Muscle layer of colon (tissue), 2 donors: ENCODE results near the gene CNGB1.
A peak's percentile ranks its signal among the peaks of the same experiment; 100 is the strongest.

Source experiments
- H3K27ac ChIP-seq: one replicate; pipeline ENCODE4 v1.7.0; 2013; ENCODE audit warnings: low read depth, mild to moderate bottlenecking, low read length, moderate library complexity
- H3K27me3 ChIP-seq, 2 donors: one replicate each; pipeline ENCODE4 v1.7.0; 2013; ENCODE audit warnings: low read length in 2 of 2, mild to moderate bottlenecking in 2 of 2; ENCODE audit not compliant: insufficient read depth in 2 of 2, control insufficient read depth in 1 of 2
- H3K36me3 ChIP-seq: one replicate; pipeline ENCODE4 v1.7.0; 2013; ENCODE audit warnings: mild to moderate bottlenecking, low read length; ENCODE audit not compliant: insufficient read depth
- H3K4me1 ChIP-seq: one replicate; pipeline ENCODE4 v1.7.0; 2013; ENCODE audit warnings: mild to moderate bottlenecking, low read length; ENCODE audit not compliant: insufficient read depth
- H3K4me3 ChIP-seq, 2 donors: one replicate each; pipeline ENCODE4 v1.7.0; 2013; ENCODE audit warnings: low read length in 2 of 2, low read depth in 1 of 2, mild to moderate bottlenecking in 1 of 2, moderate library complexity in 1 of 2
- H3K9ac ChIP-seq: one replicate; pipeline ENCODE4 v1.7.0; 2013; ENCODE audit warnings: low read length
- H3K9me3 ChIP-seq: one replicate; pipeline ENCODE4 v1.7.0; 2013; ENCODE audit warnings: mild to moderate bottlenecking, low read length
- donor health status: abdominal sarcoma.
- donor health status: Adenocarcinoma of cecum.

Gene CNGB1

GRCh38 chr16:57995721-57996405 is 24.9 kb upstream of the CNGB1 start:
- H3K27me3 ChIP-seq = no peaks in the 10 kb centered on the region
- H3K27ac ChIP-seq = no peak overlapping the region
- H3K4me1 ChIP-seq = peaks cover 12% of the 10 kb centered on the region
- H3K9ac ChIP-seq = no peak overlapping the region
- no peak overlapping the region for H3K4me3 ChIP-seq
- no peaks in the 10 kb centered on the region for H3K9me3 ChIP-seq
- peaks cover 42% of the 10 kb centered on the region for H3K36me3 ChIP-seq

GRCh38 chr16:57994778-57995177 is 23.9 kb upstream of the CNGB1 start:
- H3K9ac ChIP-seq = no peak overlapping the region
- no peak overlapping the region for H3K4me3 ChIP-seq
- no peaks in the 10 kb centered on the region for H3K27me3 ChIP-seq
- H3K36me3 ChIP-seq = peaks cover 42% of the 10 kb centered on the region
- no peaks in the 10 kb centered on the region for H3K9me3 ChIP-seq
- no peak overlapping the region for H3K27ac ChIP-seq
- H3K4me1 ChIP-seq = peaks cover 12% of the 10 kb centered on the region

- H3K4me1 ChIP-seq = peaks cover 8% of the 10 kb centered on the region
- H3K27ac ChIP-seq = no peak overlapping the region
- H3K9me3 ChIP-seq = no peaks in the 10 kb centered on the region
- peaks cover 42% of the 10 kb centered on the region for H3K36me3 ChIP-seq
- H3K9ac ChIP-seq = no peak overlapping the region
- no peak overlapping the region for H3K4me3 ChIP-seq
- no peaks in the 10 kb centered on the region for H3K27me3 ChIP-seq
Observed at GRCh38 chr16:57994361-57994760, 23.4 kb upstream of the CNGB1 start.

- Histone ChIP-seq H3K36me3 (peaks cover 42% of the 10 kb centered on the region), H3K27ac (no peak overlapping the region)
Observed at GRCh38 chr16:57993897-57994296, 23.0 kb upstream of the CNGB1 start.

GRCh38 chr16:57993438-57993837 is 22.5 kb upstream of the CNGB1 start:
- no peaks in the 10 kb centered on the region for H3K27me3 ChIP-seq
- no peak overlapping the region for H3K4me3 ChIP-seq
- peaks cover 42% of the 10 kb centered on the region for H3K36me3 ChIP-seq
- H3K27ac ChIP-seq = no peak overlapping the region
- H3K4me1 ChIP-seq = no peaks in the 10 kb centered on the region
- H3K9me3 ChIP-seq = no peaks in the 10 kb centered on the region
- no peak overlapping the region for H3K9ac ChIP-seq

More at GRCh38 chr16:57993897-57994296, 23.0 kb upstream of the CNGB1 start:
- H3K4me3 ChIP-seq = no peak overlapping the region
- H3K9me3 ChIP-seq = no peaks in the 10 kb centered on the region
- peaks cover 3% of the 10 kb centered on the region for H3K4me1 ChIP-seq
- H3K27me3 ChIP-seq = no peaks in the 10 kb centered on the region
- no peak overlapping the region for H3K9ac ChIP-seq

- no peak overlapping the region for H3K9ac ChIP-seq
- no peak overlapping the region for H3K27ac ChIP-seq
- no peaks in the 10 kb centered on the region for H3K27me3 ChIP-seq
- no peaks in the 10 kb centered on the region for H3K4me1 ChIP-seq
- peaks cover 34% of the 10 kb centered on the region for H3K36me3 ChIP-seq
- H3K4me3 ChIP-seq = no peak overlapping the region
- H3K9me3 ChIP-seq = no peaks in the 10 kb centered on the region
Observed at GRCh38 chr16:57992084-57992483, 21.2 kb upstream of the CNGB1 start.

- no peak overlapping the region for H3K9ac ChIP-seq
- no peaks in the 10 kb centered on the region for H3K4me1 ChIP-seq
- H3K36me3 ChIP-seq = peaks cover 29% of the 10 kb centered on the region
- H3K27me3 ChIP-seq = no peaks in the 10 kb centered on the region
- no peaks in the 10 kb centered on the region for H3K9me3 ChIP-seq
- no peak overlapping the region for H3K27ac ChIP-seq
- H3K4me3 ChIP-seq = no peak overlapping the region
Observed at GRCh38 chr16:57991551-57992059, 20.7 kb upstream of the CNGB1 start.

- H3K9ac ChIP-seq = no peak overlapping the region
- no peaks in the 10 kb centered on the region for H3K9me3 ChIP-seq
- H3K36me3 ChIP-seq = peaks cover 3% of the 10 kb centered on the region
- peaks cover 0 to 8% of the 10 kb centered on the region in 2 donors for H3K27me3 ChIP-seq
- no peak overlapping the region for H3K4me3 ChIP-seq
- H3K4me1 ChIP-seq = peaks cover 12% of the 10 kb centered on the region
- no peak overlapping the region for H3K27ac ChIP-seq
Observed at GRCh38 chr16:57988929-57989328, 18.0 kb upstream of the CNGB1 start.

- peaks cover 12% of the 10 kb centered on the region for H3K4me1 ChIP-seq
- H3K9me3 ChIP-seq = no peaks in the 10 kb centered on the region
- peaks cover 0 to 8% of the 10 kb centered on the region in 2 donors for H3K27me3 ChIP-seq
- no peak overlapping the region for H3K4me3 ChIP-seq
- no peaks in the 10 kb centered on the region for H3K36me3 ChIP-seq
- H3K27ac ChIP-seq = no peak overlapping the region
- H3K9ac ChIP-seq = no peak overlapping the region
Observed at GRCh38 chr16:57987441-57988177, 16.7 kb upstream of the CNGB1 start.

GRCh38 chr16:57986196-57986595 is 15.3 kb upstream of the CNGB1 start:
- peaks cover 0 to 8% of the 10 kb centered on the region in 2 donors for H3K27me3 ChIP-seq
- no peak overlapping the region for H3K9ac ChIP-seq
- H3K27ac ChIP-seq = no peak overlapping the region
- no peak overlapping the region for H3K4me3 ChIP-seq
- H3K36me3 ChIP-seq = no peaks in the 10 kb centered on the region
- no peaks in the 10 kb centered on the region for H3K9me3 ChIP-seq
- peaks cover 12% of the 10 kb centered on the region for H3K4me1 ChIP-seq

- H3K4me1 ChIP-seq = peaks cover 12% of the 10 kb centered on the region
- H3K9ac ChIP-seq = no peak overlapping the region
- H3K4me3 ChIP-seq = peak overlapping the region; percentile 61 to 68
- no peaks in the 10 kb centered on the region for H3K9me3 ChIP-seq
- no peaks in the 10 kb centered on the region for H3K36me3 ChIP-seq
- peaks cover 0 to 8% of the 10 kb centered on the region in 2 donors for H3K27me3 ChIP-seq
- no peak overlapping the region for H3K27ac ChIP-seq
Observed at GRCh38 chr16:57985204-57986181, 14.6 kb upstream of the CNGB1 start.
